Liver (tissue), 9 donors: ENCODE measurements around the gene CRYBA1. TPM values are rescaled to one million over a fixed set of nuclear protein-coding genes. Genes with fewer than 3 reads are reported as not detected.

ENCODE experiments used
- DNase-seq: peaks from one replicate; pipeline ENCODE4 v3.0.0-alpha.2; 2017; ENCODE audit warnings: low spot score
- H3K27ac ChIP-seq, 2 donors: one replicate each; pipeline ENCODE4 v1.7.0; 2013; ENCODE audit warnings: inconsistent platforms in 2 of 2, low read length in 2 of 2, control low read depth in 1 of 2, low read depth in 1 of 2, mild to moderate bottlenecking in 1 of 2
- H3K27me3 ChIP-seq, 4 donors: one replicate each; pipeline versions ENCODE4 v1.6.1 to v1.7.0; 2013; ENCODE audit warnings: low read length in 3 of 4, inconsistent platforms in 1 of 4, mild to moderate bottlenecking in 1 of 4, moderate library complexity in 1 of 4; ENCODE audit not compliant: control insufficient read depth in 4 of 4, insufficient read depth in 4 of 4
- H3K36me3 ChIP-seq, 4 donors: one replicate each; pipeline versions ENCODE4 v1.6.1 to v1.7.0; 2013; ENCODE audit warnings: low read length in 3 of 4, mild to moderate bottlenecking in 3 of 4, low read depth in 1 of 4, moderate library complexity in 1 of 4; ENCODE audit not compliant: control insufficient read depth in 4 of 4, insufficient read depth in 3 of 4
- H3K4me1 ChIP-seq, 4 donors: one replicate each; pipeline versions ENCODE4 v1.6.1 to v1.7.0; 2013; ENCODE audit warnings: low read length in 3 of 4, mild to moderate bottlenecking in 3 of 4, moderate library complexity in 1 of 4; ENCODE audit not compliant: control insufficient read depth in 4 of 4, insufficient read depth in 4 of 4
- H3K4me3 ChIP-seq, 3 donors: one replicate each; pipeline versions ENCODE4 v1.6.1 to v1.7.0; 2013; ENCODE audit warnings: low read length in 3 of 3, control low read depth in 1 of 3, low read depth in 1 of 3, mild to moderate bottlenecking in 1 of 3
- H3K9ac ChIP-seq, 2 donors: one replicate each; pipeline ENCODE4 v1.7.0; 2013; ENCODE audit warnings: low read length in 2 of 2, mild to moderate bottlenecking in 2 of 2, moderate library complexity in 2 of 2, control low read depth in 1 of 2, low read depth in 1 of 2
- H3K9me3 ChIP-seq, 4 donors: one replicate each; pipeline versions ENCODE4 v1.6.1 to v1.7.0; 2013; ENCODE audit warnings: low read length in 3 of 4; ENCODE audit not compliant: control insufficient read depth in 4 of 4
- EGR1 ChIP-seq, 2 donors: IDR thresholded peaks; 2 replicates each; pipeline ENCODE4 v1.6.1; 2016 to 2018; ENCODE audit warnings: antibody characterized with exemption in 2 of 2, low read depth in 2 of 2
- FOXA1 ChIP-seq: IDR thresholded peaks from 2 replicates; pipeline ENCODE4 v1.6.1; 2016; ENCODE audit warnings: antibody characterized with exemption
- FOXA2 ChIP-seq: IDR thresholded peaks from 2 replicates; pipeline ENCODE4 v1.6.1; 2016; ENCODE audit warnings: antibody characterized with exemption
- GABPA ChIP-seq, 2 donors: IDR thresholded peaks in 1 of 2; conservative IDR thresholded peaks in 1 of 2; 2 replicates each; pipeline ENCODE4 v1.6.1; 2016; ENCODE audit warnings: antibody characterized with exemption in 2 of 2, mild to moderate bottlenecking in 1 of 2, moderate library complexity in 1 of 2
- HNF4A ChIP-seq, 2 donors: conservative IDR thresholded peaks; 2 replicates each; pipeline ENCODE4 v1.6.1; 2016; ENCODE audit warnings: antibody characterized with exemption in 2 of 2, mild to moderate bottlenecking in 2 of 2
- HNF4G ChIP-seq: IDR thresholded peaks from 2 replicates; pipeline ENCODE4 v1.6.1; 2016; ENCODE audit warnings: antibody characterized with exemption
- JUND ChIP-seq, 2 donors: IDR thresholded peaks; 2 replicates each; pipeline ENCODE4 v1.6.1; 2016; ENCODE audit warnings: antibody characterized with exemption in 2 of 2
- MAX ChIP-seq: IDR thresholded peaks from 2 replicates; pipeline ENCODE4 v1.6.1; 2016; ENCODE audit warnings: antibody characterized with exemption
- NR2F2 ChIP-seq: IDR thresholded peaks from 2 replicates; pipeline ENCODE4 v1.6.1; 2016; ENCODE audit warnings: antibody characterized with exemption
- RAD21 ChIP-seq, 2 donors: IDR thresholded peaks; 2 replicates each; pipeline ENCODE4 v1.6.1; 2016; ENCODE audit warnings: antibody characterized with exemption in 2 of 2, mild to moderate bottlenecking in 2 of 2
- RXRA ChIP-seq, 2 donors: IDR thresholded peaks; 2 replicates each; pipeline ENCODE4 v1.6.1; 2017 to 2018; ENCODE audit warnings: antibody characterized with exemption in 2 of 2, mild to moderate bottlenecking in 1 of 2
- SP1 ChIP-seq: IDR thresholded peaks from 2 replicates; pipeline ENCODE4 v1.6.1; 2018; ENCODE audit warnings: antibody characterized with exemption, mild to moderate bottlenecking
- TAF1 ChIP-seq: conservative IDR thresholded peaks from 2 replicates; pipeline ENCODE4 v1.6.1; 2016; ENCODE audit warnings: antibody characterized with exemption, mild to moderate bottlenecking
- YY1 ChIP-seq: IDR thresholded peaks from 2 replicates; pipeline ENCODE4 v1.6.1; 2016; ENCODE audit warnings: antibody characterized with exemption, mild to moderate bottlenecking
- ZBTB33 ChIP-seq: IDR thresholded peaks from 2 replicates; pipeline ENCODE4 v1.6.1; 2016; ENCODE audit warnings: antibody characterized with exemption
- WGBS: extraction: QIAGEN DNeasy Blood & Tissue Kit; methylation state at CpG from one replicate; pipeline ENCODE4 v1.1.7; 2013; 5-methylcytosine and 5-hydroxymethylcytosine counted together
- polyA plus RNA-seq, 2 donors: library from polyadenylated mRNA; stranded (reverse) in 1 of 2; unstranded in 1 of 2; fragments of 200-250 nt in 1 of 2; fragments of >200 nt in 1 of 2; fragmentation: Nextera tagmentation in 1 of 2; extraction: Ambion mirVana in 1 of 2; gene quantifications; one replicate each; pipeline versions ENCODE4 v1.2.1 to v1.2.3, GENCODE V29; 2013 to 2015
- total RNA-seq, 2 donors: library from RNA; depleted of rRNA; stranded (reverse); fragments of >200 nt; gene quantifications; one replicate each; pipeline ENCODE4 v1.2.3, GENCODE V29; 2014
- TF ChIP-seq, protein P1 (sequence below): IDR thresholded peaks from 2 replicates; pipeline ENCODE4 v1.6.1; 2016; ENCODE audit warnings: antibody characterized with exemption, mild to moderate bottlenecking
- TF ChIP-seq, protein P2 (sequence below): IDR thresholded peaks from 2 replicates; pipeline ENCODE4 v1.6.1; 2016; ENCODE audit warnings: antibody characterized with exemption
- TF ChIP-seq, protein P3 (sequence below): fragments of 150-350 bp; IDR thresholded peaks from 2 replicates; pipeline ENCODE4 v1.5.1; 2017; ENCODE audit warnings: improper control_type of control experiment, low read depth, low read length; ENCODE audit not compliant: missing input control
- donor health status: healthy.
- donor health status: healthy.
- donor health status: healthy.
- donor health status: healthy.
- donor health status: healthy.

Gene CRYBA1
- total and polyA plus RNA-seq, 4 donors, result not detected

DNA sequence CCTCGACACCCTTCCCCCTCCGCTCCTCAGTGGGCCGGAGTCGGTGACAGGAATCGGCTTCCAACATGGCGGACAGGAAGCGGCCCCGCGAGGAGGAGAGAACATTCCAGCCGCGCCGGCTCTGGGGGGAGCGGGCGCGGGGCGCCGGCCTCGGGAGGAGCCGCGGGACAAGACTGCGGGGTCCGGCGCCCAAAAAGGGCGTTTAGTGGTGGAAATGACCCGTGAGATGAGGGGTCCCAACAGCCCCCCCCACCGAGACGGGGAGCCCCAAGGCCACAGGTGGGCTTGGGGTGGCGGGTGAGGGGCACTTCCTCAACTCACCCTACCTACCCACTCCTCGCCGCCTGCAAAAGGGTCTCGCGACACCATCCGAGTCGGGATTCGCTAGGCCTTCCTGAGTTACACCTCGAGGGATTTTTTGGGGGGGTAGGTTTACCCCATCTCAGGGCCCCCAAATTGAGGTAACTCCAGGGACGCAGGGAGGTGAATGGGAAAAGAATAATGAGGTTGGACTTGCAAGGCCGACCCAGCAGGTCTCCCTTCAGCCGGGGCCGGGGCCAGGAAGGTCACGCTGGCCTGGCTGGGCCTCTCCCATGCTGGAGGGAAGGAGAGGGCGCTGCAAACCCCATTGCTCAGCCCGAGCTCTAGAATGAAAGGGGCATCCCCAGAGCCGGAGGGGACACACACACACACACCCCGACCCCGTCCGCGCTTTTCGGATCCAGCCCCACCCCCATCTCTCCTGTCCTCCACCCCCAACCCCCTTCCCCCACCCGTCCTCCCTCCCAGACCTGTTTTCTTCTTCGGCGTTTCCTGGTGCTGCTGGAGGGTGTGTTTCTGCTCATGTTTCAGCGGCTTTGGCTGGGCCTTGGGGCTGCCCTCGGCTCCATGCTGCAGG lies 46.6 kb downstream of the CRYBA1 start:
- DNase-seq, result peak; percentile 58

GRCh38 chr17:29293890-29294579 lies 47.4 kb downstream of the CRYBA1 start, which contains the start of gene NUFIP2:
Gene NUFIP2 (minus strand): TSS chr17:29294148. CDS start chr17:29294059, 89 bp downstream.
- Histone ChIP-seq H3K4me1 (peaks cover 4 to 34% (median 26%) of the 10 kb centered on the region in 4 donors), H3K27me3 (no peaks in the 10 kb centered on the region), H3K9me3 (no peaks in the 10 kb centered on the region), H3K9ac (peak within 1 kb of the TSS; percentile 98 to 99), H3K4me3 (peak within 1 kb of the TSS; percentile 69 to 97 (median 95)), H3K27ac (peak within 1 kb of the TSS; percentile 98 to 99), H3K36me3 (peaks cover 0 to 5% (median 3%) of the 10 kb centered on the region in 4 donors)
- DNase-seq, result peak; percentile 99
- peak; percentile 92 for TF ChIP-seq SP1
- peak; percentile 100 for TF ChIP-seq TAF1
- TF ChIP-seq, protein P1, sequence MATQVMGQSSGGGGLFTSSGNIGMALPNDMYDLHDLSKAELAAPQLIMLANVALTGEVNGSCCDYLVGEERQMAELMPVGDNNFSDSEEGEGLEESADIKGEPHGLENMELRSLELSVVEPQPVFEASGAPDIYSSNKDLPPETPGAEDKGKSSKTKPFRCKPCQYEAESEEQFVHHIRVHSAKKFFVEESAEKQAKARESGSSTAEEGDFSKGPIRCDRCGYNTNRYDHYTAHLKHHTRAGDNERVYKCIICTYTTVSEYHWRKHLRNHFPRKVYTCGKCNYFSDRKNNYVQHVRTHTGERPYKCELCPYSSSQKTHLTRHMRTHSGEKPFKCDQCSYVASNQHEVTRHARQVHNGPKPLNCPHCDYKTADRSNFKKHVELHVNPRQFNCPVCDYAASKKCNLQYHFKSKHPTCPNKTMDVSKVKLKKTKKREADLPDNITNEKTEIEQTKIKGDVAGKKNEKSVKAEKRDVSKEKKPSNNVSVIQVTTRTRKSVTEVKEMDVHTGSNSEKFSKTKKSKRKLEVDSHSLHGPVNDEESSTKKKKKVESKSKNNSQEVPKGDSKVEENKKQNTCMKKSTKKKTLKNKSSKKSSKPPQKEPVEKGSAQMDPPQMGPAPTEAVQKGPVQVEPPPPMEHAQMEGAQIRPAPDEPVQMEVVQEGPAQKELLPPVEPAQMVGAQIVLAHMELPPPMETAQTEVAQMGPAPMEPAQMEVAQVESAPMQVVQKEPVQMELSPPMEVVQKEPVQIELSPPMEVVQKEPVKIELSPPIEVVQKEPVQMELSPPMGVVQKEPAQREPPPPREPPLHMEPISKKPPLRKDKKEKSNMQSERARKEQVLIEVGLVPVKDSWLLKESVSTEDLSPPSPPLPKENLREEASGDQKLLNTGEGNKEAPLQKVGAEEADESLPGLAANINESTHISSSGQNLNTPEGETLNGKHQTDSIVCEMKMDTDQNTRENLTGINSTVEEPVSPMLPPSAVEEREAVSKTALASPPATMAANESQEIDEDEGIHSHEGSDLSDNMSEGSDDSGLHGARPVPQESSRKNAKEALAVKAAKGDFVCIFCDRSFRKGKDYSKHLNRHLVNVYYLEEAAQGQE, result peak; percentile 96
- TF ChIP-seq, protein P2, sequence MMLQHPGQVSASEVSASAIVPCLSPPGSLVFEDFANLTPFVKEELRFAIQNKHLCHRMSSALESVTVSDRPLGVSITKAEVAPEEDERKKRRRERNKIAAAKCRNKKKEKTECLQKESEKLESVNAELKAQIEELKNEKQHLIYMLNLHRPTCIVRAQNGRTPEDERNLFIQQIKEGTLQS, result peak; percentile 51
- TF ChIP-seq, protein P3, sequence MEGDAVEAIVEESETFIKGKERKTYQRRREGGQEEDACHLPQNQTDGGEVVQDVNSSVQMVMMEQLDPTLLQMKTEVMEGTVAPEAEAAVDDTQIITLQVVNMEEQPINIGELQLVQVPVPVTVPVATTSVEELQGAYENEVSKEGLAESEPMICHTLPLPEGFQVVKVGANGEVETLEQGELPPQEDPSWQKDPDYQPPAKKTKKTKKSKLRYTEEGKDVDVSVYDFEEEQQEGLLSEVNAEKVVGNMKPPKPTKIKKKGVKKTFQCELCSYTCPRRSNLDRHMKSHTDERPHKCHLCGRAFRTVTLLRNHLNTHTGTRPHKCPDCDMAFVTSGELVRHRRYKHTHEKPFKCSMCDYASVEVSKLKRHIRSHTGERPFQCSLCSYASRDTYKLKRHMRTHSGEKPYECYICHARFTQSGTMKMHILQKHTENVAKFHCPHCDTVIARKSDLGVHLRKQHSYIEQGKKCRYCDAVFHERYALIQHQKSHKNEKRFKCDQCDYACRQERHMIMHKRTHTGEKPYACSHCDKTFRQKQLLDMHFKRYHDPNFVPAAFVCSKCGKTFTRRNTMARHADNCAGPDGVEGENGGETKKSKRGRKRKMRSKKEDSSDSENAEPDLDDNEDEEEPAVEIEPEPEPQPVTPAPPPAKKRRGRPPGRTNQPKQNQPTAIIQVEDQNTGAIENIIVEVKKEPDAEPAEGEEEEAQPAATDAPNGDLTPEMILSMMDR, result no peak
- peak in 1 of 2 donors; percentile 59 for TF ChIP-seq JUND (IDR thresholded peaks at IDR 0.05)
- no peak for TF ChIP-seq FOXA2
- peak; percentile 70 to 79 for TF ChIP-seq RXRA (IDR thresholded peaks at IDR 0.05)
- no peak for TF ChIP-seq HNF4G
- peak; percentile 53 to 60 for TF ChIP-seq RAD21 (IDR thresholded peaks at IDR 0.05)
- peak; percentile 62 for TF ChIP-seq ZBTB33
- peak; percentile 73 for TF ChIP-seq NR2F2
- TF ChIP-seq GABPA (IDR thresholded peaks at IDR 0.05 in 1 of 2, conservative IDR thresholded peaks at IDR 0.05 in 1 of 2), result peak in 1 of 2 donors; percentile 76
- peak; percentile 32 to 45 for TF ChIP-seq HNF4A (conservative IDR thresholded peaks at IDR 0.05)
- TF ChIP-seq EGR1 (IDR thresholded peaks at IDR 0.05; ENCODE audit: low read depth in 2 of 2), result peak in 1 of 2 donors; percentile 58
- peak; percentile 98 for TF ChIP-seq YY1
- TF ChIP-seq FOXA1, result peak; percentile 68
- TF ChIP-seq MAX, result peak; percentile 51
- under 1% methylated on average over 31 of the region's 31 CpGs for WGBS

More for the DNA sequence above, 46.6 kb downstream of the CRYBA1 start:
- Histone ChIP-seq H3K4me3 (peak overlapping the region; percentile 69 to 97 (median 95)), H3K9ac (peak overlapping the region; percentile 91 to 99), H3K27me3 (no peaks in the 10 kb centered on the region), H3K36me3 (peaks cover 0 to 5% (median 3%) of the 10 kb centered on the region in 4 donors), H3K4me1 (peaks cover 4 to 35% (median 26%) of the 10 kb centered on the region in 4 donors), H3K9me3 (no peaks in the 10 kb centered on the region), H3K27ac (peak overlapping the region; percentile 98 to 99)
- TF ChIP-seq FOXA1 (no peak), YY1 (peak; percentile 92)
- under 1% methylated on average over 54 of the region's 54 CpGs for WGBS
